IPS-20b (cell line): ENCODE results near the gene TRA2B.

Experiments used
- H3K27ac ChIP-seq: one replicate; pipeline ENCODE4 v1.5.1; 2013; ENCODE audit warnings: low read length
- H3K27me3 ChIP-seq: 2 replicates; pipeline ENCODE4 v1.6.1; 2013; ENCODE audit warnings: mild to moderate bottlenecking, low read length, inconsistent platforms; ENCODE audit not compliant: insufficient read depth
- H3K36me3 ChIP-seq: 2 replicates; pipeline ENCODE4 v1.6.1; 2013; ENCODE audit warnings: low read depth, mild to moderate bottlenecking, inconsistent platforms, low read length, moderate library complexity; ENCODE audit not compliant: insufficient read depth
- H3K4me1 ChIP-seq: 2 replicates; pipeline ENCODE4 v1.6.1; 2013; ENCODE audit warnings: mild to moderate bottlenecking, control low read depth, inconsistent platforms, low read length, moderate library complexity; ENCODE audit not compliant: insufficient read depth
- H3K4me3 ChIP-seq: 2 replicates; pipeline ENCODE4 v1.5.1; 2013; ENCODE audit warnings: mild to moderate bottlenecking, low read length, inconsistent platforms
- H3K9ac ChIP-seq: 2 replicates; pipeline ENCODE4 v1.6.1; 2013; ENCODE audit warnings: low read depth, mild to moderate bottlenecking, inconsistent platforms, low read length, moderate library complexity
- H3K9me3 ChIP-seq: 2 replicates; pipeline ENCODE4 v1.6.1; 2013; ENCODE audit warnings: mild to moderate bottlenecking, low read depth, low read length, inconsistent platforms; ENCODE audit not compliant: insufficient read depth

Gene TRA2B

DNA sequence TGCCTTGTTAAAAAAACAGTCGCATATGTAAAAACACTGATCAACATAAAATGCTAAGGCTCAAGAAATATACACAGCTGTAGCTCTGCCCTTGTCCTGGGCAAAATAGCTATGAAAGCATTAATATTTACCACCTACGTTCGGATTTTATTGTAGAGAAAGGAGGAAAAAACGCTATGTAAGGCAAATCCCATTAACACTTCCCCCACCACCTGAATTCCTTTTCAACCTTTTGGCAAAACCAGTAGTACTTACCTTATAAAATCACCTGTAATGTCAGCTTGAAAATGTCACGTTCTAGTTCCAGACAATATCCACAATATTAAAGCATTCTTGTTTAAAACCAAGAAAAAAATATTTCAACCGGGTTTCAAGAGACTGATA, 3.6 kb downstream of the TRA2B start:
- Histone ChIP-seq H3K36me3 (peaks cover 43% of the 10 kb centered on the region), H3K9me3 (no peaks in the 10 kb centered on the region), H3K9ac (peak overlapping the region; percentile 100), H3K4me3 (peak overlapping the region; percentile 88), H3K27ac (no peak overlapping the region), H3K27me3 (no peaks in the 10 kb centered on the region), H3K4me1 (peaks cover 36% of the 10 kb centered on the region)

DNA sequence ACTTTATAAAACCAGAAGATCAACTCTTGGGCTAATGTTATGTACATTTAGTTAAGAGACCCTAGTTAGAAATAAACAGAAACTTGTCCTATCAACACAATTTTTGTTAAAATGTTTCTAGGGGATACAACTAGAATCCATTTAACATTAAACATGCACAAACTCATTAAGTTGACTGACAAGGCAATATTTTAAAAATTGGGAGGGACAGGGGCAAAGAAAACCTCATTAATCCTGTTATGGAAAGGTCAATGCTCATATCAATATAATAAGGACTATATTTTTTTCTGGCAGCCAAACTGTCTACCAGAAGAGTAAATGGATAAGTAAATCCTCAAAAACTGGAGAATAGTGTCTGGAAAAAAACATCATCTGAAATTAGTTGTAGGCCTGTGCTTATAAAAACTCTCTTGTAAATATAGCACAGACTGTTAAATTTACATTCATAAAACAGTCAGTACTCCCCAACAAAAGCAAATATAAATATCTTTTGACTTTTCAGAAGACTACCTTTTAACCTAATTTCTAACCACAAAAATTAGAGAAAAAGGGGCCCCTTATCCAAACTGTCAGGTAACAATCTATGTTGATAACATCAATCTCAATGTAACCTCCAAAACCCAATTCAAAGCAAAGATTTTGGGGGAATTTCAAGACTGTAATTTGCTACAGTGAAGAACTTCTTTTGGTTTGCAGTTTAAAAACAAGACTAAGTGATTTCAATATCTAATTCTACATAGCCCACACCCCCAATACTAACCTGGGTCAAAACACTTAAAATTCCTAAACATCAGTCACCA, 4.2 kb downstream of the TRA2B start:
- Histone ChIP-seq H3K4me3 (peak overlapping the region; percentile 88), H3K4me1 (peaks cover 42% of the 10 kb centered on the region)

DNA sequence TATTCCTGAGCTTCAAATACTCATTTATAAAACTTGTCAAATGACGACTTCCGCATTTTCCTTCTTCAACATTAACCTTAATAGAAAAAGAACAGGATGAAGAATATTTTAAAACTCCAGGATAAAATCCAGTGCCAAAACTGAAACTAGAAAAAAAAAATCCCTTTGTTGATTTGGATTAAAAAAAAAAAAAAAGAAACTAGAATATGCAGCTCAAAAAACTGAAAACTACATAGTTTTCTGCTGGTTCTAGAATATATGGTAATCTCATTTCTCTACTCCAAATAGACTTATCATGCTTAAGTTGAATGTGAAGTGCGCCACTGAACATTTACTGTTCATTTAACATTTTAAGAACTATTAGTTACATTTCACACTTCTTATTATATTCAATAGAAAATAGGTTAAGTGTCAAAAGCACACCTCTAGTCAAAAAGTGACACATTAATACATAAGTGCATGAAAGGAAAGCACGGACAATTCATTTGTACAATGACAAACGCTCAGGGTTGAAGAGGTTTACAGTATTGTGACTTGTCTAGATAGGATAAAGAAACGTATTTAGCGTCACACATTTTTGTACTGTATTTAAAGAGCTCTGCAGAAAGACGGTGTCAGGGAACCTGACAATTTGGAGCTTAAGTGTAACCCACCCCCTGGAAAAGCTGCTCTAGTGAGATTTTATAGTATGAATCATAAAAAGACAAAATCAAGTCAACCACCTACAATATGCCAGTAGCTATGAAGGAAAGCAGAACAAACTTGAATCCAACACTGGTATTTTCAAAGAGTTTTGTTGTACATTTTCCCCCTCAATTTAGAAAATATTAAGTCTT, 5.8 kb downstream of the TRA2B start:
- Histone ChIP-seq H3K27me3 (no peaks in the 10 kb centered on the region), H3K4me1 (peaks cover 52% of the 10 kb centered on the region), H3K36me3 (peaks cover 61% of the 10 kb centered on the region), H3K9ac (peak overlapping the region; percentile 100; the same call in 1 of the 2 replicates), H3K27ac (no peak overlapping the region), H3K9me3 (no peaks in the 10 kb centered on the region), H3K4me3 (peak overlapping the region; percentile 88)

More for the DNA sequence above, 4.2 kb downstream of the TRA2B start:
- Histone ChIP-seq H3K9ac (peak overlapping the region; percentile 100; the same call in 1 of the 2 replicates), H3K27me3 (no peaks in the 10 kb centered on the region), H3K36me3 (peaks cover 49% of the 10 kb centered on the region), H3K27ac (no peak overlapping the region), H3K9me3 (no peaks in the 10 kb centered on the region)

DNA sequence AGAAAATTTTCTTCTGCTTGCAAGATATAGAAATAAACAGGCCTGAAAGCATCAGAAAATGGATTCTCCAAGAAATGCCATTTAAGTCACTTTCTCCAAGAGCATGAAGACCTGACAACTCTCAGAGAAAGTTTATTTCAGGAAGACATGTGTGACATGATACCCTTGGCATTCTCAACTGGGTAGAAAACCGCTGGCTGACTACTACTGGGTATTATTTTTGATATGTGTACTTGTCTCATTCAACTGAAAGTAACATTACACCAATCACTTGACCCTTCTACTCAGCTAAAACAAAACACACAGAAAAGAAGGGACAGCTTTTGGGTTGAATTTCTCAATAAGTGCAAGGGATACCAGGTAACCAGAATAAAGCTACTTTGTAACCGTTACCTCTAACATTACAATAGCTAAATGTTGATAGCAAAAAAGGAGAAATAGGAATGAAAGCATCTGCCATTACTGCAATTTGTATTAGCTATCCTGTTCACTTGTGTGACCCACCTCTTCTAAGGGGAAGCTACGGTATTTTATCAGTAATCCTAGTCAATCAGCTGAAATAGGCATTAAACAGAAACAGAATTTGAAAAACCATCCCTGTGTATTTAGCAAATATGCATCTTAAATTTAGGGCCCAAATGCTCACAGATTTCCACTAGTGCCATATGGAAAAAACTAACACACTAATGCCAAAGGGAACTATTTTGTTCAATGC, 7.3 kb downstream of the TRA2B start:
- Histone ChIP-seq H3K27me3 (no peaks in the 10 kb centered on the region), H3K9ac (peak overlapping the region; percentile 3; the same call in 1 of the 2 replicates), H3K9me3 (no peaks in the 10 kb centered on the region), H3K36me3 (peaks cover 70% of the 10 kb centered on the region), H3K4me1 (peaks cover 58% of the 10 kb centered on the region), H3K27ac (no peak overlapping the region), H3K4me3 (peak overlapping the region; percentile 88)

DNA sequence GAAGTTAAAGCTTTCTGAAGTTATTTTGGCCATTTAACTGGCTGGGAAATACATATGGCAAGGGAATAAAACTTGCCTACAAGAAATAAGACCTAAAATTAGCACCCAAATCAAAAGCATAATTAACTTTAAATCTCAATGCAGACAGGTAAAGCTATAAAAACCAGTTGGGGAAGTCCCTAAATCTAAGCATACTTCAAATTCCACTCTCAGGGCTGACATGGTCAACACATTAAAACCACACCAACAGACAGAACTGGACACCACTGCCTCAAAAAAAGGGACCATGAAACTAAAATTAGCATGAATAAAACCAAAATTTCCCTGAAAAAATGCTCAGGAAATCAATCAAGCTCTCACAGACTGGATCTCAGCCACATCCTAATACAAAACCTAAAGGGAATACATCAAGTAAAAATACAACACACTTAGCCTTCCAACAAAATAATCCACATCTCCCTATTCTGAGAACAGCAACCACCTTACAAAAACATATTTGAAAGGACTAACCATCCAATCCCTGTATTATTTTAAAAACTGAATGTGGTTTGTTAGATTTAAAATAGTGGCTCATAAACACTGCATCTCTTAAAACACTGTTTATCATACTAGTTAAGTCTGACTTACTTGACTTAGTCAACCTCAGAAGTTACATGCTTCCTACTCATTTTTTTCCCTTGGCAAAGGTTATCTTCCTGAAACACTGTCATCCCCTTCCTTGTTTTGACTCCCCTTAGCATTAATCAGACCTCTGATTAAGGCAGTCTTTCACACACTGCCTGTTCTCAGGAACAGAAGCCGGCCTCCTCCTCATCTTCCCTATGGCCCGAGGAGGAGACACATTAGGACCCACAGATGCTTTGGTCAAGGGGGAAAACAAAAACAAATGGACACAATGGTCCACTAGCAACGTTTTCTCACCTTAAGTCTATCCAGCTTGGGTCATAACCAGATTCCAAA, 8.3 kb downstream of the TRA2B start:
- H3K4me3 ChIP-seq, result peak overlapping the region; percentile 88
- peaks cover 58% of the 10 kb centered on the region for H3K4me1 ChIP-seq
- H3K27me3 ChIP-seq, result no peaks in the 10 kb centered on the region
- no peak overlapping the region for H3K27ac ChIP-seq
- H3K9me3 ChIP-seq, result no peaks in the 10 kb centered on the region
- peaks cover 81% of the 10 kb centered on the region for H3K36me3 ChIP-seq
- H3K9ac ChIP-seq, result peak overlapping the region; percentile 3; the same call in 1 of the 2 replicates

DNA sequence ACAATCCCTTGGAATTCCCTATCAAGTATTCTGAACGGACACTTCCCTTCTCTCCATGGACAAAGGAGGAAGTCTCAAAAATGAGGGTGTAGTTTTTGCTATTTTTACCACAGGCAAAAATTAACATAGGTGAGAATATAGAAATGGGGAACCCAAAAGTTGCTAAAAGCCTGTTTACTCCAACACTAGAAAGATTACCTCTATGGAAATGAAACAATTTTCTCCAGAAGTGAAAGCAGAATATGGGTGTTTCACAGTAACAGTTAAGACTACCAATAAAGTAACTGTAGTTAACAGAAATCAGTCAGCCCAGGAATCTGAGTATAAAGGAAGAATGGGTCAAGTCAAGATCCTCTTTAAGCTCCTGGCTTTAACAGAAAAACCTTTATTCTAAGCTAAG, 9.3 kb downstream of the TRA2B start:
- H3K4me1 ChIP-seq, result peaks cover 53% of the 10 kb centered on the region
- peak overlapping the region; percentile 88 for H3K4me3 ChIP-seq
- no peaks in the 10 kb centered on the region for H3K9me3 ChIP-seq
- H3K27ac ChIP-seq, result no peak overlapping the region
- peaks cover 91% of the 10 kb centered on the region for H3K36me3 ChIP-seq
- H3K27me3 ChIP-seq, result no peaks in the 10 kb centered on the region
- no peak overlapping the region for H3K9ac ChIP-seq

DNA sequence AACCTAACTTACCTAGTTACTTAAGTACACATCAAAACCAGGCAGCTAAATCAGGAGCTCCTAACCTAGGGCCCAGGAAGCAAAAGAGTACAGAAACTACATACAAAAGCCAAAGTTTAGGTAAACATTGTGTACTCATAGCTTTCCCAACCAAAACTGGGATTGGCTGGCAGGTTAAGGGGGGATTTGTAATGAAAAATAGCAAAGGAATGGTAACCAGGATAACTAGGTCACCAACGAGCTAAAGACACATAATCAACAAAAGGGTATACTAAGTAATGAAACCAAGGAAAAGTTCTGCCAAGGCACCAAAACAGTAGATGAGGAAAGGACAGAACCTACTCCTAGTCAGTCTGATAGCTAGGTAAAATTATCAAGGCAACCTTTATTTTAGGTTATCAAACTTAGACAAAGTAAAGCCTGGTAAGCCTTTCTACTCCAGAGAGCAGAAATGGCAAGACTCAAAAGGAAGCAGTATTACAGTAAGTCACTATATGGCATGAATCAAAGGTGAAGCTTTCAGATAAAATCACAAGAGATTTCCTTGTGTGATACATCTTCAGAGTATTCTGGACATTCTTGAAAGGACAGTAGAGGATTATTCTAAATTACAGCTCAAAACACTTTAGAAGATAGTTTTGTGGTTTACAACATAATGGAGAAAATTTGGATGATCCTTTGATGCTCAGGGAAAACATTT, 10.2 kb downstream of the TRA2B start:
- Histone ChIP-seq H3K9ac (0 out of 2 replicates have a peak overlapping the region, but pooled peaks have one; percentile 6), H3K4me3 (peak overlapping the region; percentile 88), H3K9me3 (no peaks in the 10 kb centered on the region), H3K27me3 (no peaks in the 10 kb centered on the region), H3K4me1 (peaks cover 53% of the 10 kb centered on the region), H3K36me3 (peaks cover 99% of the 10 kb centered on the region), H3K27ac (no peak overlapping the region)

DNA sequence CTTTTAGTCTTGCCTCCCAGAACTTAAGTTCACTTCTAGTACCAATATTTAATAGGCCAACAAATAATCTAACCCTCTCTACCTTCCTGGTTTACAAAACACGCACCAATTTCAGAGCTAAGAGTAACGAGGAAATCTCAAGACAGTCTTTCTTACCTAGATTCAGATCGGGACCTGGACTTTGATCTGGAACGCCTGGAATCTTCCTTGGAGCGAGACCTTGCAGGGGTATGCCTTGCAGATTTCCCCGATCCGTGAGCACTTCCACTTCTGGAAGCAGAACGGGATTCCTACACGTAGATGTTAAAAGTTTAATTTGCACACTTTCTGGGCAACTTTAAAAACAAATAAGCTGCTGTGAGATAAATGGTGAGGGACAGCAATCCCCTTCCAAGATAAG, 11.4 kb downstream of the TRA2B start:
- Histone ChIP-seq H3K36me3 (peaks cover 100% of the 10 kb centered on the region), H3K9ac (no peak overlapping the region), H3K27me3 (no peaks in the 10 kb centered on the region), H3K4me3 (peak overlapping the region; percentile 7; the same call in 1 of the 2 replicates), H3K27ac (no peak overlapping the region), H3K9me3 (no peaks in the 10 kb centered on the region), H3K4me1 (peaks cover 45% of the 10 kb centered on the region)

DNA sequence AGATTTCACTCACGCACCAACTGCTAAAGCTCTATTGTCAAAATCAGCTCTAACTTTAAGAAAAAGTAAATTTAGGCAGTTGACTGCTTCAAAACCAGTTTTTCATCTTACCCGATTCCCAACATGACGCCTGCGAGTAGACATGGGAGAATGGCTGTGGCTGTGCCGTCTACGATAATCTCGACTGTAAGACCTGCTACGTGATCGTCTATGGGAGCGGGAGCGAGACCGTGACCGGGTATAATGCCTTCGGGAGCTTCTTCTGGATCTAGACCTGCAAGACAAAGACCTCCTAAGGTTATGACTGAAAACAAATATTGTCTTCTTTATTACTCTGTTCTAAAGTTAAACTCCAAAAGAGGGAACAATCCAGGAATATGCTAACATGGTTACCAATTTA, 12.5 kb downstream of the TRA2B start:
- H3K9me3 ChIP-seq, result no peaks in the 10 kb centered on the region
- no peak overlapping the region for H3K9ac ChIP-seq
- no peak overlapping the region for H3K27ac ChIP-seq
- no peaks in the 10 kb centered on the region for H3K27me3 ChIP-seq
- H3K4me3 ChIP-seq, result no peak overlapping the region
- H3K36me3 ChIP-seq, result peaks cover 100% of the 10 kb centered on the region
- H3K4me1 ChIP-seq, result peaks cover 34% of the 10 kb centered on the region

DNA sequence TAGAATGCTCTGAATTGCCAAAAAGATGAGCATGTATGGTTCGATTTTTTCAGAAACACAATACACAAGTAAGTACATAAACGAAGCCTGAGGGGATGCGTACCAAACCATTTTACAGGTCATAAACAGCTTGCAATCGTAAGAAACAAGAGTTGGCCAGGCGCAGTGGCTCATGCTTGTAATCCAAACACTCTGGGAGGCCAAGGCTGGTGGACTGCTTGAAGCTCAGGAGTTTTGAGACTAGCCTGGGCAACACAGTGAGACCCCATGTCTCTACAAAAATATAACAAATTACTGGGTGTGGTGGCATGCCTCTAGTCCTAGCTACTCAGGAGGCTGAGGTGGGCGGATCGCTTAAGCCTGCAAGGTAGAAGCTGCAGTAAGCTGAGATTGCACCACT, 13.4 kb downstream of the TRA2B start:
- H3K27me3 ChIP-seq, result no peaks in the 10 kb centered on the region
- H3K27ac ChIP-seq, result no peak overlapping the region
- H3K9ac ChIP-seq, result no peak overlapping the region
- H3K4me3 ChIP-seq, result no peak overlapping the region
- peaks cover 100% of the 10 kb centered on the region for H3K36me3 ChIP-seq
- peaks cover 24% of the 10 kb centered on the region for H3K4me1 ChIP-seq
- H3K9me3 ChIP-seq, result no peaks in the 10 kb centered on the region
